ENCODE data around the gene SUPT3H. TPM values are rescaled to one million over a fixed set of nuclear protein-coding genes. Genes with fewer than 3 reads are reported as not detected.
A peak's percentile ranks its signal among the peaks of the same experiment; 100 is the strongest.
"Not testable (repeated sequence)": the region's sequence is repeated elsewhere in the genome, so short reads cannot be mapped to it uniquely, and the experiment has no call there.

Gene SUPT3H
- total and polyA plus RNA-seq, 2 experiments from 2014 or later, result 12.4 to 19.4 TPM

DNA sequence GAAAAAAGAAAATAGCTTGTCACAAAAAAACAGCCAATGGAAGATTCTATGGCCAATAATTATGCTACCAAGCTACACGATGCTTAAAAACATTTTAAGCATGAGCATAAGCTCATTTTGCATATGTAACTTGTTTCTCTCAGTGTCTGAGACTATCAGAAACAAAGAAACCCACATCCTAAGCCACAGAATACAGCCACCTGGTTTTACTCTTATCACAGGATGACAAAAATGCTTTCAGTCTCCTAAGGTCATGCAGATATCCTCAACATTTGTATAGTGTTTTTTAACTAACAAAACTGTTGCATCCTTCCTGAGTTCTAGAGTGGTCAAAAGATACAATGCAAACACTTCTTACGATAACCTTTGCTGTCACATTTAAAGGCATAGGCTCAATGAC, 221.7 kb downstream of the SUPT3H start:
- Histone ChIP-seq H3K27me3 (no peaks in the 10 kb centered on the region), H3K9me3 (ENCODE audit: low read depth) (no peaks in the 10 kb centered on the region), H3K36me3 (no peaks in the 10 kb centered on the region), H3K4me3 (no peak overlapping the region), H3K4me1 (ENCODE audit: low read depth) (peaks cover 16% of the 10 kb centered on the region), H3K27ac (no peak overlapping the region)
- TF ChIP-seq CTCF (IDR thresholded peaks at IDR 0.05; ENCODE audit: low read depth, low read length), result no peak
- no peak for DNase-seq (ENCODE audit: low read depth in 1 of 2, low spot score in 1 of 2)

DNA sequence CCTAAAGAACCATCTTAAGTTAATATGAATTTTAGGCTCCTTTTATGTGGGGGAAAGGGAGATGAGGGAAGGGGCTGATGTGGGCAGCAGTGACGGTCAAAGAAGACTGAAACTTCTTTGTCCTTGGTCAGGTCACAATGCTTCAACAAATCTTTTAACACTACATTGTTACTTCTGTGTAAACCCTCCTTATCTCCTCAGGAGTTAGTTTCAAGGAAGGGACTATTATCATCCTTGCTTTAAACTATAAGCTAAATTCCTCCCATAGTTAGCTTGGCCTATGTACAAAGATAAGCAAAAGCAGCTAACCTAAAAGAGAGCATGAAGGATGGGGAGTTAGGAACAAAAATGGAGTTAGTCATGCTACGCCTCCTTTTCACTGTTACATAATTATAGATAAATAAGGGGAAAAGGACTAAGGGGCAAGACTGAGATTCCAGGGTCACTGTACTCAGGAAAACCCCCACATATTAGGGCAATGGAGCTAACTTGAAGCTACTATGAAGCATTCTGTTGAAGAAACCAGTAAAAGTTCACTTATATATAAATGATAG, 222.3 kb downstream of the SUPT3H start:
- peaks cover 16% of the 10 kb centered on the region for H3K4me1 ChIP-seq (ENCODE audit: low read depth)
- TF ChIP-seq CTCF (IDR thresholded peaks at IDR 0.05; ENCODE audit: low read depth, low read length), result no peak
- DNase-seq (ENCODE audit: low read depth in 1 of 2, low spot score in 1 of 2), result no peak
- no peaks in the 10 kb centered on the region for H3K36me3 ChIP-seq
- no peak overlapping the region for H3K4me3 ChIP-seq
- H3K27ac ChIP-seq, result no peak overlapping the region
- H3K9me3 ChIP-seq (ENCODE audit: low read depth), result no peaks in the 10 kb centered on the region
- H3K27me3 ChIP-seq, result no peaks in the 10 kb centered on the region

DNA sequence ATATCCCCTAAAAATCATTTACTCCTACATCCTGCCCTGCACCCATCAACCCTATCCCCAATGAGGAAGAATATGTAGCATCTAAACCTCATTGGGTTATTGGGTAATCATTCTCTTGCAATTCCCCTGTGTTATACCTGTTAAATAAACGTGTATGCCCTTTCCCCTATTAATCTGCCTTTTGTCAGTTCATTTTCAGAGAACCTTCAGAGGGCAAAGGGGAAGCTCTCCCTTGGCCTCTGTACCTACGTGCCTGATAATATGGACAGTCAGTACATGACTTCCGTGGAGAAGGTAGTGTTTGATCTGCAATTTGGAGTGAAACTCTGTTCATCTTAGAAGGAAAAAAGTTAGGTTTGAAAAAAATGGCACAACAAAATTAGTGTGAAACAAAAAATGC, 223.1 kb downstream of the SUPT3H start:
- Histone ChIP-seq H3K4me3 (no peak overlapping the region), H3K36me3 (no peaks in the 10 kb centered on the region), H3K9me3 (ENCODE audit: low read depth) (no peaks in the 10 kb centered on the region), H3K27me3 (no peaks in the 10 kb centered on the region), H3K27ac (no peak overlapping the region), H3K4me1 (ENCODE audit: low read depth) (peaks cover 16% of the 10 kb centered on the region)
- TF ChIP-seq CTCF (IDR thresholded peaks at IDR 0.05; ENCODE audit: low read depth, low read length), result no peak
- no peak for DNase-seq (ENCODE audit: low read depth in 1 of 2, low spot score in 1 of 2)

- Histone ChIP-seq H3K9me3 (ENCODE audit: low read depth) (no peaks in the 10 kb centered on the region), H3K4me1 (ENCODE audit: low read depth) (no peaks in the 10 kb centered on the region), H3K4me3 (no peak overlapping the region), H3K27me3 (no peaks in the 10 kb centered on the region), H3K36me3 (no peaks in the 10 kb centered on the region), H3K27ac (no peak overlapping the region)
- no peak for TF ChIP-seq CTCF (IDR thresholded peaks at IDR 0.05; ENCODE audit: low read depth, low read length)
- DNase-seq (ENCODE audit: low read depth in 1 of 2, low spot score in 1 of 2), result peak in 1 of 2 donors; percentile 82
These were observed 228.9 kb downstream of the SUPT3H start for GRCh38 chr6:45148711-45149341.

DNA sequence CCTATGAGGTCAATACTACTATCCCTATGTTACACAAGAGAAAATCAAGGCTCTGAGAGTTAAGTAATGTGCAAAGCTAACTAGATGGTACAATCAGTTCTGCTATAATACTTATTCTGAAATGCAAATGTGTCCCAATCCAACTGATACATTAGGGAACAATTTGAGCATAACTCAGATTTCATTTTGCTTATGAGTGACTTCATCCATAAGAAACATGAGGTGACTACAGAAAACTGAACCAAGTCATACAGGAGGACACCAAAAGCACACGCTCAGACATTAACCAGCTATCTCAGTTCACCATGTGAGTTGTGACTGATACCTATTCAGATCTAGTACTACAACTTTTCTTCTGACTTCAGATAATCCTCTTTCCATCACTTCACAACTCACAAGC, 229.5 kb downstream of the SUPT3H start:
- H3K9me3 ChIP-seq (ENCODE audit: low read depth), result no peaks in the 10 kb centered on the region
- H3K36me3 ChIP-seq, result no peaks in the 10 kb centered on the region
- TF ChIP-seq CTCF (IDR thresholded peaks at IDR 0.05; ENCODE audit: low read depth, low read length), result no peak
- peak in 1 of 2 donors; percentile 38 for DNase-seq (ENCODE audit: low read depth in 1 of 2, low spot score in 1 of 2)
- no peak overlapping the region for H3K27ac ChIP-seq
- no peaks in the 10 kb centered on the region for H3K4me1 ChIP-seq (ENCODE audit: low read depth)
- no peak overlapping the region for H3K4me3 ChIP-seq
- no peaks in the 10 kb centered on the region for H3K27me3 ChIP-seq

DNA sequence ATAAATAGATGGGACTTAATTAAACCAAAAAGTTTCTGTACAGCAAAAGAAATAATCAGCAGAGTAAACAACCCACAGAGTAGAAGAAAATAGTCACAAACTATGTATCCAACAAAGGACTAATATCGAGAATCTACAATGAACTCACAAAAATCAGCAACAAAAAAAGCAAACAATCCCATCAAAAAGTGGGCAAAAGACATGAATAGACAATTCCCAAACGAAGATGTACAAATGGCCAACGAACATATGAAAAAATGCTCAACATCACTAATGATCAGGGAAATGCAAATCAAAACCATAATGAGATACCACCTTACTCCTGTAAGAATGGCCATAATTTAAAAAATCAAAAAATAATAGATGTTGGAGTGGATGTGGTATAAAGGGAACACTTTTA, 232.1 kb downstream of the SUPT3H start:
- not testable (repeated sequence) for H3K27me3 ChIP-seq; DNase-seq (ENCODE audit: low read depth in 1 of 2, low spot score in 1 of 2); H3K4me3 ChIP-seq; H3K27ac ChIP-seq; H3K36me3 ChIP-seq; H3K4me1 ChIP-seq (ENCODE audit: low read depth); H3K9me3 ChIP-seq (ENCODE audit: low read depth)
